ENCODE data around the gene C5orf15. TPM values are rescaled to one million over a fixed set of nuclear protein-coding genes. Genes with fewer than 3 reads are reported as not detected.

C5orf15 gene
- total and polyA plus RNA-seq, 2 experiments from 2014 or later, result 37.7 to 61.4 TPM

- Histone ChIP-seq H4K20me1 (replicated peaks; ENCODE audit: insufficient read depth) (no peaks in the 10 kb centered on the region; the same call in 1 of the 2 replicates), H2AFZ (no peak overlapping the region), H3K36me3 (ENCODE audit: insufficient read depth) (peaks cover 15% of the 10 kb centered on the region), H3K4me3 (no peak overlapping the region), H3K27me3 (ENCODE audit: insufficient read depth) (no peaks in the 10 kb centered on the region), H3K4me2 (no peak overlapping the region), H3K27ac (ENCODE audit: low read depth) (no peak overlapping the region), H3K79me2 (replicated peaks; ENCODE audit: insufficient read depth) (peaks cover 56% of the 10 kb centered on the region), H3K4me1 (ENCODE audit: insufficient read depth) (no peaks in the 10 kb centered on the region), H3K9me2 (ENCODE audit: insufficient read depth) (no peaks in the 10 kb centered on the region), H3F3A (replicated peaks; ENCODE audit: low read depth) (no peaks in the 10 kb centered on the region)
- Mint-ChIP-seq H3K36me3 (ENCODE audit: low read depth) (peaks cover 11% of the 10 kb centered on the region; the same call in 2 of the 3 replicates), H3K9me3 (no peaks in the 10 kb centered on the region), H3K4me3 (no peak overlapping the region), H3K27ac (no peak overlapping the region), H3K27me3 (ENCODE audit: insufficient read depth, low read depth, poor library complexity) (no peaks in the 10 kb centered on the region), H3K4me1 (0 out of 3 replicates have a peak, but pooled peaks cover 3% of the 10 kb centered on the region)
- DNase-seq (ENCODE audit: low spot score) (no peak), ATAC-seq (no peak)
- TF ChIP-seq EZH2 (IDR thresholded peaks at IDR 0.05; ENCODE audit: low read depth, unreplicated experiment) (no peak), EZH2phosphoT487 (IDR thresholded peaks at IDR 0.05; ENCODE audit: unreplicated experiment) (no peak), ETS1 (IDR thresholded peaks at IDR 0.05) (no peak)
Observed at GRCh38 chr5:133962131-133962530, 6.3 kb downstream of the C5orf15 start.

- Histone ChIP-seq H3K4me2 (no peak overlapping the region), H3F3A (replicated peaks; ENCODE audit: low read depth) (no peaks in the 10 kb centered on the region), H3K4me1 (ENCODE audit: insufficient read depth) (no peaks in the 10 kb centered on the region), H3K4me3 (no peak overlapping the region), H3K27me3 (ENCODE audit: insufficient read depth) (no peaks in the 10 kb centered on the region), H3K9me2 (ENCODE audit: insufficient read depth) (no peaks in the 10 kb centered on the region), H3K27ac (ENCODE audit: low read depth) (no peak overlapping the region; the same call in 1 of the 2 replicates), H3K79me2 (replicated peaks; ENCODE audit: insufficient read depth) (peaks cover 33% of the 10 kb centered on the region), H4K20me1 (replicated peaks; ENCODE audit: insufficient read depth) (no peaks in the 10 kb centered on the region; the same call in 1 of the 2 replicates), H2AFZ (no peak overlapping the region), H3K36me3 (ENCODE audit: insufficient read depth) (peaks cover 18% of the 10 kb centered on the region)
- H3K27me3 Mint-ChIP-seq (ENCODE audit: insufficient read depth, low read depth, poor library complexity), result no peaks in the 10 kb centered on the region
- no peaks in the 10 kb centered on the region for H3K9me3 Mint-ChIP-seq
- H3K4me1 Mint-ChIP-seq, result peaks cover 1% of the 10 kb centered on the region
- H3K4me3 Mint-ChIP-seq, result no peak overlapping the region
- DNase-seq (ENCODE audit: low spot score) (no peak), ATAC-seq (no peak)
- peaks cover 15% of the 10 kb centered on the region for H3K36me3 Mint-ChIP-seq (ENCODE audit: low read depth)
- no peak for TF ChIP-seq REST (IDR thresholded peaks at IDR 0.05; ENCODE audit: unreplicated experiment)
- no peak overlapping the region for H3K27ac Mint-ChIP-seq
Observed at GRCh38 chr5:133959643-133960042, 8.8 kb downstream of the C5orf15 start.

- no peak overlapping the region for H2AFZ ChIP-seq
- peaks cover 10% of the 10 kb centered on the region for H3K4me1 Mint-ChIP-seq
- H3K27ac Mint-ChIP-seq, result no peak overlapping the region
- H4K20me1 ChIP-seq (replicated peaks; ENCODE audit: insufficient read depth), result no peaks in the 10 kb centered on the region; the same call in 1 of the 2 replicates
- no peaks in the 10 kb centered on the region for H3K9me2 ChIP-seq (ENCODE audit: insufficient read depth)
- no peak overlapping the region for H3K4me3 Mint-ChIP-seq
- ATAC-seq, result no peak
- no peaks in the 10 kb centered on the region for H3F3A ChIP-seq (replicated peaks; ENCODE audit: low read depth)
- H3K36me3 Mint-ChIP-seq (ENCODE audit: low read depth), result peaks cover 23% of the 10 kb centered on the region
- H3K4me2 ChIP-seq, result no peak overlapping the region
- no peaks in the 10 kb centered on the region for H3K27me3 ChIP-seq (ENCODE audit: insufficient read depth)
- H3K9me3 Mint-ChIP-seq, result no peaks in the 10 kb centered on the region
- no peak overlapping the region for H3K4me3 ChIP-seq
- no peaks in the 10 kb centered on the region for H3K4me1 ChIP-seq (ENCODE audit: insufficient read depth)
- H3K79me2 ChIP-seq (replicated peaks; ENCODE audit: insufficient read depth), result peaks cover 12% of the 10 kb centered on the region
- H3K27ac ChIP-seq (ENCODE audit: low read depth), result no peak overlapping the region
- H3K27me3 Mint-ChIP-seq (ENCODE audit: insufficient read depth, low read depth, poor library complexity), result no peaks in the 10 kb centered on the region
- no peak for DNase-seq (ENCODE audit: low spot score)
- peaks cover 18% of the 10 kb centered on the region for H3K36me3 ChIP-seq (ENCODE audit: insufficient read depth)
- no peak for TF ChIP-seq CTCF (conservative IDR thresholded peaks at IDR 0.05; ENCODE audit: low read depth in 2 of 2)
Observed at GRCh38 chr5:133957591-133957990, 10.8 kb downstream of the C5orf15 start.
